Ovary (tissue), 3 donors: ENCODE data around the gene TNIK.

Experiments
- EP300 ChIP-seq: sonication (generic); formaldehyde crosslinking; IDR thresholded peaks from one replicate; pipeline ENCODE4 v1.6.1; 2017; ENCODE audit warnings: antibody characterized with exemption
- POLR2A ChIP-seq: fragments of 450-650 bp; IDR thresholded peaks from one replicate; pipeline ENCODE4 v1.6.1; 2017; ENCODE audit warnings: antibody characterized with exemption, mild to moderate bottlenecking, moderate library complexity
- TF ChIP-seq, protein P1 (sequence below), 3 donors: fragments of 450-650 bp in 2 of 3; fragments of 200-600 bp in 1 of 3; IDR thresholded peaks; one replicate each; pipeline versions ENCODE4 v1.5.1 to v1.8.0; 2016 to 2022; ENCODE audit warnings: antibody characterized with exemption in 3 of 3, mild to moderate bottlenecking in 1 of 3
- donor health status: DM: no; HTN: no; CAD: no.

DNA sequence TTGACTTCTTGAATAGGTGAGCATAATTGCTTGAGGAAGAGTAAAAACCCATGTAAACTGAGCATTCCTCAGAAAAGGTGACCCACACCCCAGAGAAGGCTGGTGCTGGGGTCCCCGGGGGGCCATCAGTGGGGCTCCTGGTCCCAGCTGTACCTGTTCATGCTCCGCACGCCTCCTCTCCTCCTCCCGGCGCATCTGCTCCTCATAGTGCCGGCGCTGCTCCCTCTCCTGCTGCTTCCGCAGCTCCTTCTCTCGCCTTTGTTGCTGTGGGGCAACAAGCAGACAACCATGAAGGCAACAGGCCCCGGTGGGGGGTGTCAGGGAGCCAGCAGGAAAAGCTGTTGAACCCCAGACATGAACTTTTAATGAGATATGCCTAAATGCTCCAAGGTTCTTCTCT, 320.0 kb downstream of the TNIK start:
- TF ChIP-seq, protein P1, sequence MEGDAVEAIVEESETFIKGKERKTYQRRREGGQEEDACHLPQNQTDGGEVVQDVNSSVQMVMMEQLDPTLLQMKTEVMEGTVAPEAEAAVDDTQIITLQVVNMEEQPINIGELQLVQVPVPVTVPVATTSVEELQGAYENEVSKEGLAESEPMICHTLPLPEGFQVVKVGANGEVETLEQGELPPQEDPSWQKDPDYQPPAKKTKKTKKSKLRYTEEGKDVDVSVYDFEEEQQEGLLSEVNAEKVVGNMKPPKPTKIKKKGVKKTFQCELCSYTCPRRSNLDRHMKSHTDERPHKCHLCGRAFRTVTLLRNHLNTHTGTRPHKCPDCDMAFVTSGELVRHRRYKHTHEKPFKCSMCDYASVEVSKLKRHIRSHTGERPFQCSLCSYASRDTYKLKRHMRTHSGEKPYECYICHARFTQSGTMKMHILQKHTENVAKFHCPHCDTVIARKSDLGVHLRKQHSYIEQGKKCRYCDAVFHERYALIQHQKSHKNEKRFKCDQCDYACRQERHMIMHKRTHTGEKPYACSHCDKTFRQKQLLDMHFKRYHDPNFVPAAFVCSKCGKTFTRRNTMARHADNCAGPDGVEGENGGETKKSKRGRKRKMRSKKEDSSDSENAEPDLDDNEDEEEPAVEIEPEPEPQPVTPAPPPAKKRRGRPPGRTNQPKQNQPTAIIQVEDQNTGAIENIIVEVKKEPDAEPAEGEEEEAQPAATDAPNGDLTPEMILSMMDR (IDR thresholded peaks at IDR 0.05) = no peak
- TF ChIP-seq EP300 (no peak), POLR2A (no peak)
